Activated T-cell treated with anti-CD3 and anti-CD28 coated beads for 24 hours (primary cell): ENCODE measurements around the gene GPHB5.
"Not testable (repeated sequence)": the region's sequence is repeated elsewhere in the genome, so short reads cannot be mapped to it uniquely, and the experiment has no call there.

ENCODE experiments used
- DNase-seq: peaks from one replicate; pipeline ENCODE4 v3.0.0-alpha.2; 2020; ENCODE audit warnings: low read depth

The GPHB5 gene

GRCh38 chr14:63318835-63319234 is at the start of gene GPHB5:
Gene GPHB5, minus strand, starts transcription at chr14:63318935. Its CDS starts 1,086 bp downstream, at chr14:63317849.
- no peak for DNase-seq

- no peak for DNase-seq
These were observed 49.1 kb upstream of the GPHB5 start for GRCh38 chr14:63367742-63368364.

- DNase-seq, result no peak
These were observed 43.7 kb upstream of the GPHB5 start for GRCh38 chr14:63362389-63362819.

- no peak for DNase-seq
These were observed 43.1 kb upstream of the GPHB5 start for GRCh38 chr14:63361790-63362189.

- DNase-seq, result no peak
These were observed 39.1 kb upstream of the GPHB5 start for GRCh38 chr14:63357841-63358240.

- no peak for DNase-seq
These were observed 27.1 kb upstream of the GPHB5 start for GRCh38 chr14:63345826-63346225.

GRCh38 chr14:63344336-63344735 is 25.6 kb upstream of the GPHB5 start:
- no peak for DNase-seq

- DNase-seq, result no peak
These were observed 25.1 kb upstream of the GPHB5 start for GRCh38 chr14:63343878-63344277.

GRCh38 chr14:63342371-63342770 is 23.6 kb upstream of the GPHB5 start:
- no peak for DNase-seq

GRCh38 chr14:63328787-63329737 is 10.3 kb upstream of the GPHB5 start:
- no peak for DNase-seq

- no peak for DNase-seq
These were observed 8.1 kb upstream of the GPHB5 start for GRCh38 chr14:63326840-63327239.

- no peak for DNase-seq
These were observed 4.3 kb upstream of the GPHB5 start for GRCh38 chr14:63322897-63323573.

- DNase-seq, result no peak
These were observed 3.7 kb upstream of the GPHB5 start for GRCh38 chr14:63322472-63322871.

- DNase-seq, result no peak
These were observed 9.9 kb downstream of the GPHB5 start for GRCh38 chr14:63308723-63309317.

- DNase-seq, result not testable (repeated sequence)
These were observed 14.3 kb downstream of the GPHB5 start for GRCh38 chr14:63304429-63304828.

- no peak for DNase-seq
These were observed 16.7 kb downstream of the GPHB5 start for GRCh38 chr14:63301891-63302534.

GRCh38 chr14:63300854-63301253 is 17.9 kb downstream of the GPHB5 start:
- DNase-seq, result no peak

GRCh38 chr14:63299351-63300110 is 19.2 kb downstream of the GPHB5 start:
- no peak for DNase-seq

- DNase-seq, result no peak
These were observed 21.2 kb downstream of the GPHB5 start for GRCh38 chr14:63297372-63298063.

GRCh38 chr14:63296060-63296563 is 22.6 kb downstream of the GPHB5 start:
- no peak for DNase-seq
